ENCODE data around the gene MUS81.
"Not testable (repeated sequence)": the region's sequence is repeated elsewhere in the genome, so short reads cannot be mapped to it uniquely, and the experiment has no call there.

DNA sequence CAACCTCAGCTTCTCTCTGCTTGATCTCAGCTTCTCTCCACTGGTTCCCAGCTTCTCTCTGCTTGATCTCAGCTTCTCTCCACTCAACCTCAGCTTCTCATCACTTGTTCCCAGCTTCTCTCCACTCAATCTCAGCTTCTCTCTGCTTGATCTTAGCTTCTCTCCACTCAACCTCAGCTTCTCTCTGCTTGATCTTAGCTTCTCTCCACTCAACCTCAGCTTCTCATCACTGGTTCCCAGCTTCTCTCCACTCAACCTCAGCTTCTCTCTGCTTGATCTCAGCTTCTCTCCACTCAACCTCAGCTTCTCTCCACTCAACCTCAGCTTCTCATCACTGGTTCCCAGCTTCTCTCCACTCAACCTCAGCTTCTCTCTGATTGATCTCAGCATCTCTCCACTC, 28.0 kb upstream of the MUS81 start:
- TF ChIP-seq, protein P1, sequence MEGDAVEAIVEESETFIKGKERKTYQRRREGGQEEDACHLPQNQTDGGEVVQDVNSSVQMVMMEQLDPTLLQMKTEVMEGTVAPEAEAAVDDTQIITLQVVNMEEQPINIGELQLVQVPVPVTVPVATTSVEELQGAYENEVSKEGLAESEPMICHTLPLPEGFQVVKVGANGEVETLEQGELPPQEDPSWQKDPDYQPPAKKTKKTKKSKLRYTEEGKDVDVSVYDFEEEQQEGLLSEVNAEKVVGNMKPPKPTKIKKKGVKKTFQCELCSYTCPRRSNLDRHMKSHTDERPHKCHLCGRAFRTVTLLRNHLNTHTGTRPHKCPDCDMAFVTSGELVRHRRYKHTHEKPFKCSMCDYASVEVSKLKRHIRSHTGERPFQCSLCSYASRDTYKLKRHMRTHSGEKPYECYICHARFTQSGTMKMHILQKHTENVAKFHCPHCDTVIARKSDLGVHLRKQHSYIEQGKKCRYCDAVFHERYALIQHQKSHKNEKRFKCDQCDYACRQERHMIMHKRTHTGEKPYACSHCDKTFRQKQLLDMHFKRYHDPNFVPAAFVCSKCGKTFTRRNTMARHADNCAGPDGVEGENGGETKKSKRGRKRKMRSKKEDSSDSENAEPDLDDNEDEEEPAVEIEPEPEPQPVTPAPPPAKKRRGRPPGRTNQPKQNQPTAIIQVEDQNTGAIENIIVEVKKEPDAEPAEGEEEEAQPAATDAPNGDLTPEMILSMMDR (IDR thresholded peaks at IDR 0.05) = not testable (repeated sequence)
- not testable (repeated sequence) for TF ChIP-seq EZH2 (IDR thresholded peaks at IDR 0.05)
